ENCODE measurements around the gene ALDH3A1. TPM values are rescaled to one million over a fixed set of nuclear protein-coding genes. Genes with fewer than 3 reads are reported as not detected.
A peak's percentile ranks its signal among the peaks of the same experiment; 100 is the strongest.

ALDH3A1 gene
- total and polyA plus RNA-seq, 12 donors, result 0.09 to 4.0 (median 1.1) TPM; not detected in 1

GRCh38 chr17:19703828-19704613 is 44.1 kb downstream of the ALDH3A1 start:
- Histone ChIP-seq H3K27ac (peak overlapping the region; percentile 44 to 83 (median 60)), H3K9me3 (replicated peaks in 1 of 3) (no peaks in the 10 kb centered on the region), H3K4me1 (replicated peaks in 1 of 2) (peaks cover 25 to 31% of the 10 kb centered on the region in 2 donors), H3K36me3 (replicated peaks in 1 of 2) (no peaks in the 10 kb centered on the region), H3K4me3 (no peak overlapping the region), H3K27me3 (no peaks in the 10 kb centered on the region)
- 47 to 60% (median 54%) methylated on average over 12 to 17 of the region's 17 CpGs for WGBS, 4 donors
- TF ChIP-seq POLR2A (IDR thresholded peaks at IDR 0.05) (peak in 1 of 2 donors; percentile 50), CTCF (IDR thresholded peaks at IDR 0.05) (peak in 2 of 6 experiments; percentile 3 to 27)
- intact Hi-C loops (cut with DNase I), result no loop called here
- peak; percentile 80 to 96 (median 92) for DNase-seq

GRCh38 chr17:19703106-19703827 is 44.8 kb downstream of the ALDH3A1 start:
- peaks cover 25 to 31% of the 10 kb centered on the region in 2 donors for H3K4me1 ChIP-seq (replicated peaks in 1 of 2)
- no peak overlapping the region for H3K4me3 ChIP-seq
- intact Hi-C loops (cut with DNase I), result no loop called here
- TF ChIP-seq CTCF (IDR thresholded peaks at IDR 0.05), result no peak
- no peak for TF ChIP-seq POLR2A (IDR thresholded peaks at IDR 0.05)
- 69 to 88% (median 78%) methylated on average over 7 to 10 of the region's 10 CpGs for WGBS, 4 donors
- no peaks in the 10 kb centered on the region for H3K36me3 ChIP-seq (replicated peaks in 1 of 2)
- H3K27ac ChIP-seq, result peak overlapping the region in 4 of 5 donors; percentile 56 to 83 (median 65)
- H3K27me3 ChIP-seq, result no peaks in the 10 kb centered on the region
- no peaks in the 10 kb centered on the region for H3K9me3 ChIP-seq (replicated peaks in 1 of 3)
- DNase-seq, result peak in 1 of 7 donors; percentile 23

GRCh38 chr17:19702217-19702641 is 45.9 kb downstream of the ALDH3A1 start:
- Histone ChIP-seq H3K4me3 (no peak overlapping the region), H3K27me3 (no peaks in the 10 kb centered on the region), H3K9me3 (replicated peaks in 1 of 3) (no peaks in the 10 kb centered on the region), H3K4me1 (replicated peaks in 1 of 2) (peaks cover 25 to 31% of the 10 kb centered on the region in 2 donors), H3K27ac (peak overlapping the region in 3 of 5 donors; percentile 24 to 70 (median 60)), H3K36me3 (replicated peaks in 1 of 2) (no peaks in the 10 kb centered on the region)
- TF ChIP-seq POLR2A (IDR thresholded peaks at IDR 0.05) (no peak), CTCF (IDR thresholded peaks at IDR 0.05) (no peak)
- intact Hi-C loops (cut with DNase I), result no loop called here
- 31 to 46% (median 40%) methylated on average over 4 of the region's 4 CpGs for WGBS, 4 donors
- peak in 2 of 7 donors; percentile 22 to 52 for DNase-seq

Other genes starting within 250 kb of the ALDH3A1 start
- gene SLC47A1, start 214.4 kb downstream of the ALDH3A1 start, total RNA-seq, result 100 to 1,000 TPM in 8 of 9 donors, 10 to 100 TPM in 1; 90.1 to 630 (median 182) TPM
- gene SLC47A1, start 214.4 kb downstream of the ALDH3A1 start, polyA plus RNA-seq, result 100 to 1,000 TPM; 104 to 460 (median 150) TPM
- gene ALDH3A2, start 99.5 kb downstream of the ALDH3A1 start, total RNA-seq, result 1,000 to 10,000 TPM in 1 of 9 donors, 100 to 1,000 TPM in 8; 312 to 1,009 (median 470) TPM
- 100 to 1,000 TPM in 2 of 3 donors, 10 to 100 TPM in 1; 99.1 to 951 (median 170) TPM for gene ALDH3A2, start 99.5 kb downstream of the ALDH3A1 start, polyA plus RNA-seq
- 1 to 10 TPM in 1 of 9 donors, under 1 TPM in 2, not detected in 6; 0.28 to 1.3 (median 0.36) TPM for gene SLC47A2, start 31.7 kb downstream of the ALDH3A1 start, total RNA-seq
- under 1 TPM in 1 of 3 donors, not detected in 2; 0.10 TPM for gene SLC47A2, start 31.7 kb downstream of the ALDH3A1 start, polyA plus RNA-seq
- gene ULK2, start 119.6 kb upstream of the ALDH3A1 start, total RNA-seq, result 10 to 100 TPM; 11.1 to 32.0 (median 17.1) TPM
- gene ULK2, start 119.6 kb upstream of the ALDH3A1 start, polyA plus RNA-seq, result 10 to 100 TPM in 1 of 3 donors, 1 to 10 TPM in 2; 9.5 to 15.2 (median 10.0) TPM
- 10 to 100 TPM; 21.3 to 52.7 (median 39.1) TPM for gene AKAP10, start 229.5 kb upstream of the ALDH3A1 start, total RNA-seq
- gene AKAP10, start 229.5 kb upstream of the ALDH3A1 start, polyA plus RNA-seq, result 10 to 100 TPM in 1 of 3 donors, 1 to 10 TPM in 2; 8.1 to 27.7 (median 9.8) TPM